ENCODE data around the gene SMIM5.
"Not testable (repeated sequence)": the region's sequence is repeated elsewhere in the genome, so short reads cannot be mapped to it uniquely, and the experiment has no call there.

SMIM5 gene, protein sequence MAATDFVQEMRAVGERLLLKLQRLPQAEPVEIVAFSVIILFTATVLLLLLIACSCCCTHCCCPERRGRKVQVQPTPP

DNA sequence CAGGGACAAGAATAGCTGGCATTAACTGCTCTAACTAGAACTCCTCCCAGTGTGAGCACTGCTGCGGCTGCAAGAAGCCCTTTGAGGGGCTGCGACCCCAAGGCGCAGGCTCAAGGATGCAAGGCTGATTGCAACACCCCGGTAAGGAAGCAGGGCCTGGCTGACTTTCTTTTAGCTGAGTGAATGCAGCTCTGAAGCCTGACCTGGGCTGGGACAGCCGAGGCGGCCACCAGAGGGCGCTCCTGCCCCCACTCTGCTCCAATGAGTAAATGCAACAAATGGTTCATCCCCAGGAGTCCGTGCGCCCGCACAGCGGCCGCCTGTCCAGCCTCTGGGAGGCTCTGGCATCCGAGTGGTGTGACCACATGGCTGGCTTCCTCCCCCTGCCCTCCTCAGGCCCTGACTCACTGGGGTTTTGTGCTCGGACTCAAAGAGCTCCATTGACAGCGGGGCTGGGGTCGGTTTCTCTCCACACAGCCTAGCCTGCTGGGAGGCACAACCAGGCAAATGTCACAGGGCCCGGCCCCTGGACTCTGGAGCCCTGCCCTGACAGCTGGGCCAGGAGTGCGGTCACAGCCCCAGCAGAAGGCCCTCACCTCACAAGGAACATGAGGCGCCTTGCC is at the start of gene SMIM5:
Gene SMIM5 (plus strand): TSS at position 572 of the 623 bp plus-strand sequence. CDS start 6,768 bp downstream, outside the sequence.
- peak; percentile 66 for DNase-seq (ENCODE audit: low read depth)

DNA sequence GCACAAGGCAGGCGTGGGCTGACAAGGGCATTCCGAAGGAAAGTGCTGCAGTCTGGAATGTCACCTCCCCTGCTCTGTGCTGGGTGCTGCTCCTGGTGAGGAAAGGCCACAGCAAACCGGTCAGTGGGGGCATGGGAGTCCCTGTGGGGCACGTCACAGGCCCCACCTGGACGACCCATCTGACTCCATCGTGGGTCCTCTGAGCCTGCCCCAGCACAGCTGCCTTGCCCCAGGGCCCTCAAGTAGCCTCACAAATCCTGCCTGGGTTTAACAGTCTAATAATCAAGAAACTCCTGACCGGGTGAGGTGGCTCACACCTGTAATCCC is 48.4 kb upstream of the SMIM5 start:
- no peak for DNase-seq (ENCODE audit: low read depth)

DNA sequence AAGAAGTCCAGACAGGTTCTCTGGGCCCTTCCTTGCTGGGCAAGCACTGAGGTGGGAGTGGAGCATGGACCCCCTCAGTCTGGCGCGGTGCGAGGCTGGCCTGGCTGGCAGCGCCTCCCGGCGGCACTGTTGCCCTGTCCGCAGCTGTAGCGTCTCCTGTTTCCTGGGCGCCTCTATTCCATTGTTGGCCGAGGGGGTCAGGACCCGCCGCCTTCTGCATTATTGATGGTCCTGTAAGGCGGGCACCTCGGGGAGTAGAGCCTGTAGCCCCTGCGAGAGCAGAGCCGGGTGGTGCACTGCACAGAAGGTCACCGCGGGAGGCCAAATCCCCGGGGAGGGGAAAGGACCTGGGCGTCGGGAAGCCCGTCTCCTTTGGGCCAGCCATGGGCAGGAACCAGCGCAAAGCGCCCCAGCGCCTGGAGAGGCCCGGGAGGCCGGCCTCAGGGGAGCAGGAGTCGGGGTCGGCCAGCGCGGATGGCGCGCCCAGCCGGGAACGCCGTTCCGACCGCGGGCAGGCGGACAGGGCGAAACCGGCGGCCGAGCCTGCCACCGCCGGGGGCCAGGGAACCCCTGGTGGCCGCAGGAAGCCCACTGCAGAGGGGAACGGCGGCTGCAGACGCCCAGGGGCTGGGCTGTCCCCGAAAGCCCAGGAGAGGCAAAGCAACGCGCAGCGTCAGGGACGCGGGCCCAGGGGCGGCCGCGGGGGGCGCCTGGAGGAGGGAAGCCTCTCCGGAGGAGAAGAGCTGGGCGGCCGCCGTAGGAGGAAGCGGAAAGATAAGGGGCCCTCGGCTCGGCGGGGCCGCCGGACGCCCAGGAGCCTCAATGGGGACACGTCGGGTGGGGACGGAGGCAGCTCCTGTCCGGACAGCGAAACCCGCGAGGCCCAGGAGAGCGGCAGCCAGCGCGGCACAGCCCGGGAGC is 45.3 kb upstream of the SMIM5 start, which contains the start of gene MYO15B:
Gene MYO15B (plus strand): TSS at position 126 of the 921 bp plus-strand sequence. CDS start 258 bp downstream, at position 384.
- DNase-seq (ENCODE audit: low read depth) = peak; percentile 48

DNA sequence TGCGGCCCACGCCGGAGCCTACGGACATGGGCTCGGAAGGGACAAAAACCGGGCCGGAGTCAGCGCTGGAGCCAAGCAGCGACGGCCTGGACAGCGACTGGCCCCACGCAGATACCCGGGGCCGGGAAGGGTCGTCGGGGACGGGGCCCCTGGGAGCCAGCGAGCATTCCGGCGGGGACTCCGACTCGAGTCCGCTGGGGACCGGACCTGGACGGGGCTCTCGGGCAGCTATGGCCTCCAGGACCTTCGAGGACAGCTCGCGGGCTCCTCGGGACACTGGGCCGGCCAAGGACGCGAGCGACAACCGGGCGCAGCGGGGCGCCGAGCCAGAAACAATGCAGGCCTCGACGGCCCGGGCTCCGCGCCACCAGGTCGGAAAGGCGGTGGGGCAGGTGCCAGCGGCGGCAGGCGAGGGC is 44.6 kb upstream of the SMIM5 start:
- DNase-seq (ENCODE audit: low read depth) = peak; percentile 8

DNA sequence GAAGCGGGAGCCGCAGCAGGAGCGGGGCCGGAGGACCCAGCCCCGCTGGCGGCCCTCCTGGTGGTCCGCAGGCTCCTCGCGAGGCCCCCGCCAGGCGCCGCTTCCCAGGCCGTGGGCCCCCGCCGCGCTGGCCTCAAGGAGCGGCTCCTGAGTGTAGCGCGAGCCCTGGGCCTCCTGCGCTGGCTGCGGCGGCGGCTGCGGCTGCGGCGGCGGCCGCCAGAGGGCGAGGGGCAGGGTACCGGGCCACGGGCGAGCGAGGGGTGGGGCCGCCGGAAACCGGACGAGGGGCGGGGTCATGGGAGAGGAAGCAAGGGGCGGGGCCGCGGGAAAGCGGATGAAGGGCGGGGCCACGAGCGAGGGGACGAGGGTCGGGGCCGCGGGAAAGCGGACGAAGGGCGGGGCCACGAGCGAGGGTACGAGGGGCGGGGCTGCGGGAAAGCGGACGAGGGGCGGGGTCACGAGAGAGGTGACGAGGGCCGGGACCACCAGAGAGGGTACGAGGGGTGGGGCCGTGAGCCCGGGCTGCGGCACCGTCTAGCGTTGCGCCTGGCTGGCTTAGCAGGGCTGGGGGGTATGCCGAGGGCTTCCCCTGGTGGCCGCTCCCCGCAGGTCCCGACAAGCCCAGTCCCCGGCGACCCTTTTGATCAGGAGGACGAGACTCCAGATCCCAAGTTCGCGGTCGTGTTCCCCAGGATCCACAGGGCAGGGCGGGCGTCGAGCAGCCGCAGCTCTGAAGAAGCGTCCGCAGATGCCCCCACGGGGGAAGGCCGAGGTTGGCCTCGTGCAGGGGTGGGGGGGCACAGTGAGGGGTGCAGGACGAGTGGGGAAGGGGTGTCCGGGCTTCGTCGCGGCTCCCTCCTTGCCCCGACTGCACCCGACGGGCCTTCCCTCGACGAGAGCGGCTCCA is 44.0 kb upstream of the SMIM5 start:
- DNase-seq (ENCODE audit: low read depth) = peak; percentile 89

DNA sequence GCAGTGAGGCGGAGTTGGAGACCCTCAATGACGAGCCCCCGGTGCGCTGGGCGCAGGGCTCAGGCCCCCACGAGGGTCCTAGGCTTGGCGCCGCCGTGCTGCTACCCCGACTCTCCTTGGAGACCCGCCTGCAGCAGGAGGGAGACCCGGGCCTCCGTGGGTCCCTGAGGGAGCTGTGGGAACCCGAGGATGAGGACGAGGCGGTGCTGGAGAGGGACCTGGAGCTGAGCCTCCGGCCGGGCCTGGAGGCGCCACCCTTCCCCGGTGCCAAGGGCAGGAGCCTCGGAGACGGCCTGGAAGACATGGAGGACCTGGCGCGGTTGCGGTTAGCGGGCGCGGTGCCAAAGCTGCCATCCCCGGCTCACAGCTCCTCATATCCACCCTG is 43.3 kb upstream of the SMIM5 start:
- no peak for DNase-seq (ENCODE audit: low read depth)

DNA sequence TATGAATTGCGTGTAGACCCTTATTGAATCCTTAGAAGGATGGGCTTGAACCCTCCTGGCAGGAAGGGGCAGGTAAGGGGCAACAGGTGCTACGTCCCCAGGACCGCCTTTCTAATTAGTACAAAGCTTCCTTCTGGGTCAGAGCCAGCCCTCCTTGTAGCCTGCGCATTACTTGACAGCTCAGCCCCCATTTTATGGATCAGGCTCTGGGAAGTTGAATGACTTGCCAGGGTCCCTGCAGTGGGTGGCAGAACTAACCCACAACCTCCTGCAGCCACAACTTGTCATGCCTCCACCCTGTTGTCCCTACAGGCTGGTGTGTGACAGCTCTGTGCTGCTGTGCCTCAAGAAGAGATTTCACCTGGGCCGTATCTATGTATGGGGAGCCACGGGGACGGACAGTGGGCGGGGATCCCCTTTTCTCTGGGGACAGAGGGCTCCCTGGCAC is 42.9 kb upstream of the SMIM5 start:
- DNase-seq (ENCODE audit: low read depth) = no peak

DNA sequence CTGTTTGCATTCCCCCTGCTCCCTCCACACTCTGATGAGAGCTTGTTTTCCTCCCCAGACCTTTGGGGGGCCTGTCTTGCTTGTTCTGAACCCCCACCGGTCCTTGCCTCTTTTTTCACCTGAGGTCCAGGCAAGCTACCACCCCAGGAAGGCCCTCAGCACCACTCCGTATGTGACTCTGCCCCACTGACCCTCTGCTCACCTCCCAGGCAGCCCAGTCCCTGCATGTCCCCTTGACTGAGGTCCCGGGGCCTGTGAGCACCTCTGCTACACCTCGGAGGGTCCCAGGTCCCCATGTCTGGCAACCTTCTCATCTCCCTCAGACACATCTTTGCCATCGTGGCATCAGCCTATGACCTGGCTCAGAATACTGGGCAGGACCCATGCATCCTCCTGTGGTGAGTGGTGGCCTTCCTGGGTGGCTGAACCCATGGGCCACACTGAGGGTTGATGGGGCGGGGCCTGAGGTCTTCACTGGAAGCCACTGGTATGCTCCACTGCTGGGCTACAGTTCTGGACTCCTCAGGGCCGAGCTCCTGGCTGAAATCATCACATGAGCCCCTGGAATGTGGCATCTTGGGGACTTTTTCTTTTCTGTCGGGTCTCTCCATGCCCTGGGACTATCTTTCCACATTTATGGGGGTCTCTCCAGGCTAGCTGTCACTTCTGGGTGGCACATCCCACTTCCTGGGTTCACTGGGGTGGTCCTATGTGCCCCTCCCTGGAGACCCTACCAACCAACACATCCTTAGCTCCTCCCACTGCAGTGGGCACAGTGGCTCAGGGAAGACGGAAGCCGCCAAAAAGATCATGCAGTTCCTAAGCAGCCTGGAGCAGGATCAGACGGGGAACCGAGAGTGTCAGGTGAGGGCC is 42.1 kb upstream of the SMIM5 start:
- DNase-seq (ENCODE audit: low read depth) = no peak

DNA sequence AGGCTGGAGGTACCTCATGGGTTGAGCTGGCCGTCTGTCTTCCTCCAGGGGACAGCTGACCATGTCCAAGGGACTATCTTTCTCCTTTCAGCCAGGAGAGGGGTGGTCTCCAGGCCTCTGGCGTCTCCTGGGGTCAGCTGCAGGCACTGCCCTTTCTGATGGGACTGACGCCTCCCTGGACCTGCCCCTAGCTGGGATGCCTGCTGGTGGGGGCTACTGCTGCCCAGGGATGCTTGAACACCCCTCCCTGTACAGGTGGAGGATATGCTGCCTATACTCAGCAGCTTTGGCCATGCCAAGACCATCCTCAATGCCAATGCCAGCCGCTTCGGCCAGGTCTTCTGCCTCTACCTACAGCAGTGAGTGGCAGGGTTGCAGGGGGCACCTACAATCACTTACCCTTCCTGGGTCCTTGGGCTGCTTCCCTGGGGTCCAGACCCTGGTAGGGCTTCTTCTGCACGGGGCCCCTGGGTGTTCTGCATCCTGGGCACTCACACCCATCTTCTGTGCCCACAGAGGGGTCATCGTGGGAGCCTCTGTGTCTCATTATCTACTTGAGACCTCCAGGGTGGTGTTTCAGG is 41.4 kb upstream of the SMIM5 start:
- no peak for DNase-seq (ENCODE audit: low read depth)

DNA sequence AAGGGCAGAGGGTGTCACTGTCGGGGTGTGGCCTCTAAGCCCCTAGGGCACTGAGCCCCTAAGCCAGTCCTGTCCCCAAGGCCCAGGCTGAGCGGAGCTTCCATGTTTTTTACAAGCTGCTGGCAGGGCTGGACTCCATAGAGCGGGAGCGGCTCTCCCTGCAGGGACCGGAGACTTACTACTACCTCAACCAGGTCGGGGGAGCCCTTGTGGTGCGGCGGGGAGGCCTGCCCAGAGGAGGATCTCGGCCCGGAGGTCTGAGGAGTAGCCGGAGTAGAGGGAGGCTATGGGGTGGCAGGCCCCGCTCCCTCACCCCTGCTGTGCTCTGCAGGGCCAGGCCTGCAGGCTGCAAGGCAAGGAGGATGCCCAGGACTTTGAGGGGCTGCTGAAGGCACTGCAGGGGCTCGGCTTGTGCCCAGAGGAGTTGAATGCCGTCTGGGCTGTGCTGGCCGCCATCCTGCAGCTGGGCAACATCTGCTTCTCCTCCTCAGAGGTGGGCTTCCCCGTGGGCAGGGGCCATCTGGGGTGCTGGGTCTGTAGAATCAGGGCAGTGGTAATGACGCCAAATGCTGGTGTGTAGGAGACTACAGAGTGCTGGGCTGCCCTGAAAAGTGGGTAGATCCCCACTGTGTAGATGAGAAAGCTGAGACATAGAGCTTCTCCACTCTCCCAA is 40.8 kb upstream of the SMIM5 start:
- DNase-seq (ENCODE audit: low read depth) = no peak

DNA sequence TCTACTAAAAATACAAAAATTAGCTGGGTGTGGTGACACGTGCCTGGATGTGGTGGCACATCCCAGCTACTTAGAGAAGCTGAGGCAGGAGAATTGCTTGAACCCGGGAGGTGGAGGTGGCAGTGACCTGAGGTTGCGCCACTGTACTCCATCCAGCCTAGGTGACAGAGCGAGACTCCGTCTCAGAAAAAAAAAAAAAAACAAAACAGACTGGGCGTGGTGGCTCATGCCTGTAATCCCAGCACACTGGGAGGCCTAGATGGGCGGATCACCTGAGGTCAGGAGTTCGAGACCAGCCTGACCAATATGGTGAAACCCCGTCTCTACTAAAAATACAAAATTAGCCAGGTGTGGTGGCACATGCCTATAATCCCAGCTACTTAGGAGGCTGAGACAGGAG is 39.8 kb upstream of the SMIM5 start:
- not testable (repeated sequence) for DNase-seq (ENCODE audit: low read depth)

DNA sequence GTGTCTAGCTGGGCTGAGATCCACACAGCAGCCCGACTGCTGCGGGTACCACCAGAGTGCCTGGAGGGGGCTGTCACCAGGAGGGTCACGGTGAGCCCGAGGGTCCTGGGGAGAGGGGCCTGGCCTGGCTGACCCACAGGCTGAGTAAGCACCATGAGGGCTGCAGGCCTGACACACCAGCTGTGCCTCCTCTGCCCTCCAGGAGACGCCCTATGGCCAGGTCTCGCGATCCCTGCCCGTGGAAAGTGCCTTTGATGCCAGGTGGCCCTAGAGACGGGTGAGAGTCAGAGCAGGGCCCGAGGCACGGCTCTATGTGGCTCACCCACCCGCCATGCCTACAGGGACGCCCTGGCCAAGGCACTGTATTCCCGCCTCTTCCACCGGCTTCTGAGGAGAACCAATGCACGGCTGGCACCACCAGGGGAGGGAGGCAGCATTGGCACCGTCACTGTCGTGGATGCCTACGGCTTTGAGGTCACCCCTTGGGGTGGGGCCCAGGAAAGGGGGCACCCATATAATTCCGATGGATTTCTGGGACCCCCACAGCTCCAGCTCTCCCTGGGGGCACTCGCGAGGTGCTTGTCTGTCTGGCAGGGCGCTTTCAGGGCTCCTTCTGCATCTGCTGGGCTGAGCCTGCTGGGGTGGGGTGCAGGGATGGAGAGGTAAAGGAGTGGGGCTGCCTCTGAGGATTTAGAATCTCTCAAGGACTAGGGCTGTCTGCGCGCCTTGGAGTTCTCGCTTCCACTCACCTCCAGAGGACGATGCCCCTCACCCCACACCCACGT is 38.5 kb upstream of the SMIM5 start:
- DNase-seq (ENCODE audit: low read depth) = no peak

DNA sequence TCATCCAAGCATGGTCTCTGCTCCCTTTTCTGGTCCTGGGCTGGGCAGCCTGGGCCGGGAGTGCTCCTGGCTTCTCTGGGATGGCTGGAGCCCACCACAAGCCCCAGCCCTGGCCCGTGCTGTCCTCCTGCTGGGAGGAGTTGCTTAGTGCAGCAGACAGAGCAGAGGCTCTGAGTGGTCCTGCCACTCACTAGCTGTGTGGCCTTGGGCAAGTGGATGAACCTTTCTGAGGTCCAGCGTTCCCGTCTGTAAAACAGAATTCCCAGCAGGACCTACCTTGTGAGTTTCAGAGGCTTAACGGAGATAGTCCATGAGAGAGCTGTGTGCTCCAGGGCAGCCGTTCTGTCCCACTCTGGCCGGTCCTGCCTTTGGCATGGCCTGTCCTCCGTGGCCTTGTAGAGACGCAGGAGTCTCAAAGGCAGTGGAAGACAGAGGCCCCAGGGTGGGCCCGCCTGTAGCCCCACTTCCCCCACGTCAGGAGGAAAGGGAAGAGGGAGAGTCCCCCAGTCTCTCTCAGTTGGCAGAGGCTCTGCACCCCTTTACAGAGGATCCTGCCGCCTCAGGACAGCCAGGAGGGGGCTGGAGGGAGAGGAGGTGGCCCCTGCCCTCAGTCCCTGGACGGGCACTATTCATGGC is 37.8 kb upstream of the SMIM5 start:
- no peak for DNase-seq (ENCODE audit: low read depth)

DNA sequence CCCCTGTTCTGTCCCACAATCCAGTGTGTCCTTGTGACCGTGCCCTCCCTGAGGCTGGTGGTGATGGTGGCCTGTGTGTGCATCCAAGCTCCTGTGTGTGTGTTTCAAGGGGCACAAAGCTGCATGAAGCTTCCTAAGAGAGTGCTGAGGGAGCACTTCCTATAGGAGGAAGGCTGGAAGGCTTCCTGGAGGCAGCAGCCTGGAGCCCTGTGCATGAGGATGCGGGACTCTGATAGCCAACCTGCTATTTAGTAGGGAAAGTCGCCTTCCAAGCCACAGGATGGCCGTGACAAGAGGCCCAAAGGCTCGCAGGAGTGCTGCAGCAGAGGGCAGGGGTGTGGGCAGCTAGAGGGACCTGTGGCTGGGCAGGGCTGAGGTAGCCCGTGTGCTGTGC is 37.3 kb upstream of the SMIM5 start:
- DNase-seq (ENCODE audit: low read depth) = no peak

DNA sequence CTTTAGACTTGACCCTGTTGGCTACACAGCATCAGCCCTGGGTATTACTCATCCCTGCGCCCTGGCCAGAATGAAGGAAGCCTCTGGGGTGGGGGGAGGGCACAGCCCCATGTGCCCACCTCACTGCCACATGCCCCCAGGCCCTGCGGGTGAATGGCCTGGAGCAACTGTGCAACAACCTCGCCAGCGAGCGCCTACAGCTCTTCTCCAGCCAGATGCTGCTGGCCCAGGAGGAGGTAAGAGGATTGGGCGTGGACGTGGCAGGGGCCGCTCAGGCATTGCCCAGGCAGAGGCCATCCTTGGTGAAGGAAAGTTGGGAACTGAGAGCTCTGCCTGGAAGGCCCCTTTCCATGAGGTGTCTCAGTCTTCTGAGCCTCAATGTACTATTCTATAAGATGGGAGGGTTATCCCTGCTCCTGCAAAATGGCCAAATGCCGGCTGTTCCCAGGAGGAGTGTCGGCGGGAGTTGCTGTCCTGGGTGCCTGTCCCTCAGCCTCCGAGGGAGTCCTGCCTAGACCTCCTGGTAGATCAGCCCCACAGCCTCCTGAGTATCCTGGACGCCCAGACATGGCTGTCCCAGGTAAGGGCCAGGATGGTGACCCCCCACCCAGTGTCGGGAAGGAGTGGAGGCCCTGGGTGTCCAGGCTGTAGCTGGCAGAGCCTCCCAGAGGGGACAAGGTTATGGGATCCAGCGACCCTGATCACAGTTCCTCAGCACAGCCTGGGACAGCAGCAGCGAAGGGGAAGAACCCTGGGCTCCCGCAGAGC is 36.7 kb upstream of the SMIM5 start:
- DNase-seq (ENCODE audit: low read depth) = no peak

DNA sequence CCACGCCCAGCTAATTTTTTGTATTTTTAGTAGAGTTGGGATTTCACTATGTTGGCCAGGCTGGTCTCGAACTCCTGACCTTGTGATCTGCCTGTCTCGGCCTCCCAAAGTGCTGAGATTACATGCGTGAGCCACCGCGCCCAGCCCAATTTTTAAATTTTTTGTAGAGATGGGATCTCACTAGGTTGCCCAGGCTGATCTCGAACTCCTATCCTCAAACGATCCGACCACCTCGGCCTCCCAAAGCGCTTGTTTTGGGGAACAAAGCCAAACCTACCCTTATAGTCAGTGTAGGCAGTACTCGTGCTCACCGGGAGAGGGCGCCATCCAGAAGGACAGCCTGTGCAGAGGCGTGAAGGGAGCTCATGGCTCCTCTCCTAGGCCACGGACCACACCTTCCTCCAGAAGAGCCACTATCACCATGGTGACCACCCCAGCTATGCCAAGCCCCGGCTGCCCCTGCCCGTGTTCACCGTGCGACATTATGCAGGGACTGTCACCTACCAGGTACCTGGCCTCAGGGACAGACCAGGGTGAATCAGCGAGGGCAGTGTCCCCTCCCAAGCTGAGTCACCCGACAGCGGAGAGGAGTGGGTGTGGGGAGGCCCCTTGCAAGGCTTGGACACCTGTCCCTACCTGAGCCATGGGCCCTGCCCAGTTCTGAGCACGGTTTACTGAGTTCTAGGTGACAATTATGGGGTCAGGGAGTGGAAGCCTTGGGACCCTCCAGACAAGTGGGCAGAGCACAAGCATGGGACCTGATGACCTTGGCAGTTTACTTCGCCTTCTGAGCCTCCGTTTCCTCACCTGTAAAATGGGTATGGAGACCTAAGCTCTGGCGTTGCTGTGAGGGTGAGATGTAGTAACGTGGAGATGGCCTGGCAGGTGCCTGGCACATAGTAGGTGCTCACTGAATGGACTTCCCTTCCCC is 31.9 kb upstream of the SMIM5 start:
- DNase-seq (ENCODE audit: low read depth) = peak; percentile 27

DNA sequence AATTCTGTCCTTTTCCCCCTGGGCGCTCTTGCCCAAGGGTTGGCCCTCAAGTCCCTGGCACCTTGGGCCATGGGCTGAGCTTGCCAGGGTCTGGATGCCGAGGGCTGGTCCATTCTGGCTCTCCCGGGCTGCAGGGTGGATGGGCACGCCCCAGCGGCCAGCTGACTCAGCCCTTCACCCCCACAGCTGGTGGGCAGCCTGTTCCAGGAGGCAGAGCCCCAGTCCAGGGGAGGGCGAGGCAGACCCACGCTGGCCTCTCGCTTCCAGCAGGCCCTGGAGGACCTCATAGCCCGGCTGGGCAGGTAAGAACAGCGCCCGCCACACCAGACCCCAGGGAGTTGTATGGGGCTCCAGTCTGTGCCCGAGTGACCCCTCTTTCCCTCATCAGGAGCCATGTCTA is 30.6 kb upstream of the SMIM5 start:
- no peak for DNase-seq (ENCODE audit: low read depth)
